H1 (cell line): ENCODE results near the gene PAX7. TPM values are rescaled to one million over a fixed set of nuclear protein-coding genes. Genes with fewer than 3 reads are reported as not detected.

Experiments used
- EZH2 ChIP-seq: fragments of 200-600 bp; sonication (generic); IDR thresholded peaks from 2 replicates; pipeline ENCODE4 v1.7.1; 2012; ENCODE audit warnings: low read depth, mild to moderate bottlenecking, moderate library complexity, low read length, inconsistent platforms; ENCODE audit not compliant: severe bottlenecking
- RXRA ChIP-seq: IDR thresholded peaks from 2 replicates; pipeline ENCODE4 v1.6.1; 2011; ENCODE audit warnings: low read depth, mild to moderate bottlenecking, low read length, moderate library complexity; ENCODE audit not compliant: insufficient read depth
- TEAD4 ChIP-seq: IDR thresholded peaks from 2 replicates; pipeline ENCODE4 v1.6.1; 2012; ENCODE audit warnings: low read depth, low read length, inconsistent platforms, mixed read lengths
- polyA plus RNA-seq, 7 experiments: library from polyadenylated mRNA; depleted of rRNA in 3 of 7; stranded (reverse) in 5 of 7; unstranded in 2 of 7; fragments of >200 nt in 5 of 7; fragments of 200-250 nt in 2 of 7; gene quantifications; 1 replicate in 5 of 7; 2 replicates in 1 of 7; 4 replicates in 1 of 7; pipeline versions ENCODE4 v1.2.1 to v1.2.3, GENCODE V29; 2011 to 2013; ENCODE audit warnings: missing spikeins in 2 of 7, mixed read lengths in 2 of 7
- total RNA-seq: library from RNA; stranded (reverse); fragmentation: NEBNext Ultra II Directional; extraction: Animal tissue kit (Norgen Biotek cat#: 25700); gene quantifications from 2 replicates; pipeline ENCODE4 v1.2.1, GENCODE V29; 2021
- TF ChIP-seq, protein P1 (sequence below): fragments of 300-600 bp; sonication (generic); IDR thresholded peaks from 2 replicates; pipeline ENCODE4 v1.7.1; 2012; ENCODE audit warnings: low read length, moderate library complexity, mild to moderate bottlenecking, inconsistent platforms; ENCODE audit not compliant: insufficient replicate concordance
- TF ChIP-seq, protein P2 (sequence below): IDR thresholded peaks from 2 replicates; pipeline ENCODE4 v1.6.1; 2012; ENCODE audit warnings: inconsistent platforms
- TF ChIP-seq, protein P3 (sequence below), 3 experiments: IDR thresholded peaks; 1 replicate in 2 of 3; 2 replicates in 1 of 3; pipeline versions ENCODE4 v1.5.1 to v1.6.1; 2011; ENCODE audit warnings: low read length in 3 of 3, mild to moderate bottlenecking in 3 of 3, inconsistent platforms in 2 of 3, low read depth in 1 of 3, moderate library complexity in 1 of 3; ENCODE audit not compliant: insufficient read depth in 1 of 3; ENCODE audit errors: control extremely low read depth in 1 of 3

Gene PAX7
- total and polyA plus RNA-seq, 2 of the 8 experiments (the other 6 are each of a cell fraction or from before 2014, with no cell fraction given) = not detected

DNA sequence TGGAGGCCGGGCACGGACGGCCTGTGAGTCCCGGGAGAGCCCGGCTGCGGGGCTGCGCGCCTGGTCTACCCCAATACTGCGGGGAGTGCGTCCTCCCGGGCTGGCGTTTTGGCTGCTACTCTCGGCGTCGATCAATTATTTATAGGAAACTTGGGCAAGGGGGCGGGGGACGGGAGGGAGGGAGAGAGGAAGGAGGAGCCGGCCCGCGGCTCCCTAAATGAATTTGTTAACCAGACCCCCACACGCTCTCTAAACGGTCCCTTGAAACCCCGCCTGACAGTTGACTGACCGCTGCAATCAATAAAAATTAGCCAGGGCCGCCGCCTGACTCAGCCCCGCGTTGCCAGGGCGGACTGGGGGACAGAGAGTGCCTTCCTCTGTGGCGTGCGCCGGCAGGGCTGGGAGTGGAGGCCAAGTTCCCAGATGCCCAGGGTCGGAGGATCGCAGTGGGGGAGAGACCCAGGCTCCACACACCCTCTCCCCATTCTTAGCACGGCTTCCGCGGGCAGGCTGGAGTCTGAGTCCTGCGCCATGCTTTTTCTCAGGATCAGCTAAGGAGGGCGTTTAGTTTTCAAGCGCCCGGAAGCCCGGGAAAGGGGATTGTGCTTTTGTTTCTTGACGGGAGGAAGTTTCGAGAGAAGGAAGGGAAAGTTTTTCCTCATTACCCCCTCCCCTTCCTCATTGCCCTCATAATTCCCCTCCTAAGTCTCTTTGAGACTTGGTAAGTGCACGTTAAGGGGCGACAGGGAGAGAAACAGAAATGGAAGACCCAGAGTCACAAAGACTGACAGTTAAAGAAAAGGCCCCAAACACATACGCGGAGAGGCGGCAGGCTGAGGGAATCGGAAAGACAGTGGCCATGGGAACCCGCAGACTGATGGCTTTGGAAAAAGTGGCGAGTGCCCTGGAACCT lies 6.2 kb downstream of the PAX7 start (continued):
- TF ChIP-seq, protein P1, sequence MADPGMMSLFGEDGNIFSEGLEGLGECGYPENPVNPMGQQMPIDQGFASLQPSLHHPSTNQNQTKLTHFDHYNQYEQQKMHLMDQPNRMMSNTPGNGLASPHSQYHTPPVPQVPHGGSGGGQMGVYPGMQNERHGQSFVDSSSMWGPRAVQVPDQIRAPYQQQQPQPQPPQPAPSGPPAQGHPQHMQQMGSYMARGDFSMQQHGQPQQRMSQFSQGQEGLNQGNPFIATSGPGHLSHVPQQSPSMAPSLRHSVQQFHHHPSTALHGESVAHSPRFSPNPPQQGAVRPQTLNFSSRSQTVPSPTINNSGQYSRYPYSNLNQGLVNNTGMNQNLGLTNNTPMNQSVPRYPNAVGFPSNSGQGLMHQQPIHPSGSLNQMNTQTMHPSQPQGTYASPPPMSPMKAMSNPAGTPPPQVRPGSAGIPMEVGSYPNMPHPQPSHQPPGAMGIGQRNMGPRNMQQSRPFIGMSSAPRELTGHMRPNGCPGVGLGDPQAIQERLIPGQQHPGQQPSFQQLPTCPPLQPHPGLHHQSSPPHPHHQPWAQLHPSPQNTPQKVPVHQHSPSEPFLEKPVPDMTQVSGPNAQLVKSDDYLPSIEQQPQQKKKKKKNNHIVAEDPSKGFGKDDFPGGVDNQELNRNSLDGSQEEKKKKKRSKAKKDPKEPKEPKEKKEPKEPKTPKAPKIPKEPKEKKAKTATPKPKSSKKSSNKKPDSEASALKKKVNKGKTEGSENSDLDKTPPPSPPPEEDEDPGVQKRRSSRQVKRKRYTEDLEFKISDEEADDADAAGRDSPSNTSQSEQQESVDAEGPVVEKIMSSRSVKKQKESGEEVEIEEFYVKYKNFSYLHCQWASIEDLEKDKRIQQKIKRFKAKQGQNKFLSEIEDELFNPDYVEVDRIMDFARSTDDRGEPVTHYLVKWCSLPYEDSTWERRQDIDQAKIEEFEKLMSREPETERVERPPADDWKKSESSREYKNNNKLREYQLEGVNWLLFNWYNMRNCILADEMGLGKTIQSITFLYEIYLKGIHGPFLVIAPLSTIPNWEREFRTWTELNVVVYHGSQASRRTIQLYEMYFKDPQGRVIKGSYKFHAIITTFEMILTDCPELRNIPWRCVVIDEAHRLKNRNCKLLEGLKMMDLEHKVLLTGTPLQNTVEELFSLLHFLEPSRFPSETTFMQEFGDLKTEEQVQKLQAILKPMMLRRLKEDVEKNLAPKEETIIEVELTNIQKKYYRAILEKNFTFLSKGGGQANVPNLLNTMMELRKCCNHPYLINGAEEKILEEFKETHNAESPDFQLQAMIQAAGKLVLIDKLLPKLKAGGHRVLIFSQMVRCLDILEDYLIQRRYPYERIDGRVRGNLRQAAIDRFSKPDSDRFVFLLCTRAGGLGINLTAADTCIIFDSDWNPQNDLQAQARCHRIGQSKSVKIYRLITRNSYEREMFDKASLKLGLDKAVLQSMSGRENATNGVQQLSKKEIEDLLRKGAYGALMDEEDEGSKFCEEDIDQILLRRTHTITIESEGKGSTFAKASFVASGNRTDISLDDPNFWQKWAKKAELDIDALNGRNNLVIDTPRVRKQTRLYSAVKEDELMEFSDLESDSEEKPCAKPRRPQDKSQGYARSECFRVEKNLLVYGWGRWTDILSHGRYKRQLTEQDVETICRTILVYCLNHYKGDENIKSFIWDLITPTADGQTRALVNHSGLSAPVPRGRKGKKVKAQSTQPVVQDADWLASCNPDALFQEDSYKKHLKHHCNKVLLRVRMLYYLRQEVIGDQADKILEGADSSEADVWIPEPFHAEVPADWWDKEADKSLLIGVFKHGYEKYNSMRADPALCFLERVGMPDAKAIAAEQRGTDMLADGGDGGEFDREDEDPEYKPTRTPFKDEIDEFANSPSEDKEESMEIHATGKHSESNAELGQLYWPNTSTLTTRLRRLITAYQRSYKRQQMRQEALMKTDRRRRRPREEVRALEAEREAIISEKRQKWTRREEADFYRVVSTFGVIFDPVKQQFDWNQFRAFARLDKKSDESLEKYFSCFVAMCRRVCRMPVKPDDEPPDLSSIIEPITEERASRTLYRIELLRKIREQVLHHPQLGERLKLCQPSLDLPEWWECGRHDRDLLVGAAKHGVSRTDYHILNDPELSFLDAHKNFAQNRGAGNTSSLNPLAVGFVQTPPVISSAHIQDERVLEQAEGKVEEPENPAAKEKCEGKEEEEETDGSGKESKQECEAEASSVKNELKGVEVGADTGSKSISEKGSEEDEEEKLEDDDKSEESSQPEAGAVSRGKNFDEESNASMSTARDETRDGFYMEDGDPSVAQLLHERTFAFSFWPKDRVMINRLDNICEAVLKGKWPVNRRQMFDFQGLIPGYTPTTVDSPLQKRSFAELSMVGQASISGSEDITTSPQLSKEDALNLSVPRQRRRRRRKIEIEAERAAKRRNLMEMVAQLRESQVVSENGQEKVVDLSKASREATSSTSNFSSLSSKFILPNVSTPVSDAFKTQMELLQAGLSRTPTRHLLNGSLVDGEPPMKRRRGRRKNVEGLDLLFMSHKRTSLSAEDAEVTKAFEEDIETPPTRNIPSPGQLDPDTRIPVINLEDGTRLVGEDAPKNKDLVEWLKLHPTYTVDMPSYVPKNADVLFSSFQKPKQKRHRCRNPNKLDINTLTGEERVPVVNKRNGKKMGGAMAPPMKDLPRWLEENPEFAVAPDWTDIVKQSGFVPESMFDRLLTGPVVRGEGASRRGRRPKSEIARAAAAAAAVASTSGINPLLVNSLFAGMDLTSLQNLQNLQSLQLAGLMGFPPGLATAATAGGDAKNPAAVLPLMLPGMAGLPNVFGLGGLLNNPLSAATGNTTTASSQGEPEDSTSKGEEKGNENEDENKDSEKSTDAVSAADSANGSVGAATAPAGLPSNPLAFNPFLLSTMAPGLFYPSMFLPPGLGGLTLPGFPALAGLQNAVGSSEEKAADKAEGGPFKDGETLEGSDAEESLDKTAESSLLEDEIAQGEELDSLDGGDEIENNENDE = no peak
- TF ChIP-seq, protein P2, sequence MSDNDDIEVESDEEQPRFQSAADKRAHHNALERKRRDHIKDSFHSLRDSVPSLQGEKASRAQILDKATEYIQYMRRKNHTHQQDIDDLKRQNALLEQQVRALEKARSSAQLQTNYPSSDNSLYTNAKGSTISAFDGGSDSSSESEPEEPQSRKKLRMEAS = no peak
- TF ChIP-seq TEAD4 (no peak), EZH2 (peak; percentile 24), RXRA (no peak)
- TF ChIP-seq, protein P3, sequence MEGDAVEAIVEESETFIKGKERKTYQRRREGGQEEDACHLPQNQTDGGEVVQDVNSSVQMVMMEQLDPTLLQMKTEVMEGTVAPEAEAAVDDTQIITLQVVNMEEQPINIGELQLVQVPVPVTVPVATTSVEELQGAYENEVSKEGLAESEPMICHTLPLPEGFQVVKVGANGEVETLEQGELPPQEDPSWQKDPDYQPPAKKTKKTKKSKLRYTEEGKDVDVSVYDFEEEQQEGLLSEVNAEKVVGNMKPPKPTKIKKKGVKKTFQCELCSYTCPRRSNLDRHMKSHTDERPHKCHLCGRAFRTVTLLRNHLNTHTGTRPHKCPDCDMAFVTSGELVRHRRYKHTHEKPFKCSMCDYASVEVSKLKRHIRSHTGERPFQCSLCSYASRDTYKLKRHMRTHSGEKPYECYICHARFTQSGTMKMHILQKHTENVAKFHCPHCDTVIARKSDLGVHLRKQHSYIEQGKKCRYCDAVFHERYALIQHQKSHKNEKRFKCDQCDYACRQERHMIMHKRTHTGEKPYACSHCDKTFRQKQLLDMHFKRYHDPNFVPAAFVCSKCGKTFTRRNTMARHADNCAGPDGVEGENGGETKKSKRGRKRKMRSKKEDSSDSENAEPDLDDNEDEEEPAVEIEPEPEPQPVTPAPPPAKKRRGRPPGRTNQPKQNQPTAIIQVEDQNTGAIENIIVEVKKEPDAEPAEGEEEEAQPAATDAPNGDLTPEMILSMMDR (IDR thresholded peaks at IDR 0.05; ENCODE audit: control extremely low read depth in 1 of 3, insufficient read depth in 1 of 3, low read depth in 1 of 3, low read length in 3 of 3) = no peak
